Liver (tissue), 9 donors: ENCODE results near the gene PLA2G6. TPM values are rescaled to one million over a fixed set of nuclear protein-coding genes. Genes with fewer than 3 reads are reported as not detected.

Source experiments
- DNase-seq: peaks from one replicate; pipeline ENCODE4 v3.0.0-alpha.2; 2017; ENCODE audit warnings: low spot score
- H3K27ac ChIP-seq, 2 donors: one replicate each; pipeline ENCODE4 v1.7.0; 2013; ENCODE audit warnings: inconsistent platforms in 2 of 2, low read length in 2 of 2, control low read depth in 1 of 2, low read depth in 1 of 2, mild to moderate bottlenecking in 1 of 2
- H3K27me3 ChIP-seq, 4 donors: one replicate each; pipeline versions ENCODE4 v1.6.1 to v1.7.0; 2013; ENCODE audit warnings: low read length in 3 of 4, inconsistent platforms in 1 of 4, mild to moderate bottlenecking in 1 of 4, moderate library complexity in 1 of 4; ENCODE audit not compliant: control insufficient read depth in 4 of 4, insufficient read depth in 4 of 4
- H3K36me3 ChIP-seq, 4 donors: one replicate each; pipeline versions ENCODE4 v1.6.1 to v1.7.0; 2013; ENCODE audit warnings: low read length in 3 of 4, mild to moderate bottlenecking in 3 of 4, low read depth in 1 of 4, moderate library complexity in 1 of 4; ENCODE audit not compliant: control insufficient read depth in 4 of 4, insufficient read depth in 3 of 4
- H3K4me1 ChIP-seq, 4 donors: one replicate each; pipeline versions ENCODE4 v1.6.1 to v1.7.0; 2013; ENCODE audit warnings: low read length in 3 of 4, mild to moderate bottlenecking in 3 of 4, moderate library complexity in 1 of 4; ENCODE audit not compliant: control insufficient read depth in 4 of 4, insufficient read depth in 4 of 4
- H3K4me3 ChIP-seq, 3 donors: one replicate each; pipeline versions ENCODE4 v1.6.1 to v1.7.0; 2013; ENCODE audit warnings: low read length in 3 of 3, control low read depth in 1 of 3, low read depth in 1 of 3, mild to moderate bottlenecking in 1 of 3
- H3K9ac ChIP-seq, 2 donors: one replicate each; pipeline ENCODE4 v1.7.0; 2013; ENCODE audit warnings: low read length in 2 of 2, mild to moderate bottlenecking in 2 of 2, moderate library complexity in 2 of 2, control low read depth in 1 of 2, low read depth in 1 of 2
- H3K9me3 ChIP-seq, 4 donors: one replicate each; pipeline versions ENCODE4 v1.6.1 to v1.7.0; 2013; ENCODE audit warnings: low read length in 3 of 4; ENCODE audit not compliant: control insufficient read depth in 4 of 4
- EGR1 ChIP-seq, 2 donors: IDR thresholded peaks; 2 replicates each; pipeline ENCODE4 v1.6.1; 2016 to 2018; ENCODE audit warnings: antibody characterized with exemption in 2 of 2, low read depth in 2 of 2
- FOXA1 ChIP-seq: IDR thresholded peaks from 2 replicates; pipeline ENCODE4 v1.6.1; 2016; ENCODE audit warnings: antibody characterized with exemption
- FOXA2 ChIP-seq: IDR thresholded peaks from 2 replicates; pipeline ENCODE4 v1.6.1; 2016; ENCODE audit warnings: antibody characterized with exemption
- GABPA ChIP-seq, 2 donors: IDR thresholded peaks in 1 of 2; conservative IDR thresholded peaks in 1 of 2; 2 replicates each; pipeline ENCODE4 v1.6.1; 2016; ENCODE audit warnings: antibody characterized with exemption in 2 of 2, mild to moderate bottlenecking in 1 of 2, moderate library complexity in 1 of 2
- HNF4A ChIP-seq, 2 donors: conservative IDR thresholded peaks; 2 replicates each; pipeline ENCODE4 v1.6.1; 2016; ENCODE audit warnings: antibody characterized with exemption in 2 of 2, mild to moderate bottlenecking in 2 of 2
- HNF4G ChIP-seq: IDR thresholded peaks from 2 replicates; pipeline ENCODE4 v1.6.1; 2016; ENCODE audit warnings: antibody characterized with exemption
- JUND ChIP-seq, 2 donors: IDR thresholded peaks; 2 replicates each; pipeline ENCODE4 v1.6.1; 2016; ENCODE audit warnings: antibody characterized with exemption in 2 of 2
- NR2F2 ChIP-seq: IDR thresholded peaks from 2 replicates; pipeline ENCODE4 v1.6.1; 2016; ENCODE audit warnings: antibody characterized with exemption
- RAD21 ChIP-seq, 2 donors: IDR thresholded peaks; 2 replicates each; pipeline ENCODE4 v1.6.1; 2016; ENCODE audit warnings: antibody characterized with exemption in 2 of 2, mild to moderate bottlenecking in 2 of 2
- RXRA ChIP-seq, 2 donors: IDR thresholded peaks; 2 replicates each; pipeline ENCODE4 v1.6.1; 2017 to 2018; ENCODE audit warnings: antibody characterized with exemption in 2 of 2, mild to moderate bottlenecking in 1 of 2
- SP1 ChIP-seq: IDR thresholded peaks from 2 replicates; pipeline ENCODE4 v1.6.1; 2018; ENCODE audit warnings: antibody characterized with exemption, mild to moderate bottlenecking
- TAF1 ChIP-seq: conservative IDR thresholded peaks from 2 replicates; pipeline ENCODE4 v1.6.1; 2016; ENCODE audit warnings: antibody characterized with exemption, mild to moderate bottlenecking
- WGBS: extraction: QIAGEN DNeasy Blood & Tissue Kit; methylation state at CpG from one replicate; pipeline ENCODE4 v1.1.7; 2013; 5-methylcytosine and 5-hydroxymethylcytosine counted together
- polyA plus RNA-seq, 2 donors: library from polyadenylated mRNA; stranded (reverse) in 1 of 2; unstranded in 1 of 2; fragments of 200-250 nt in 1 of 2; fragments of >200 nt in 1 of 2; fragmentation: Nextera tagmentation in 1 of 2; extraction: Ambion mirVana in 1 of 2; gene quantifications; one replicate each; pipeline versions ENCODE4 v1.2.1 to v1.2.3, GENCODE V29; 2013 to 2015
- total RNA-seq, 2 donors: library from RNA; depleted of rRNA; stranded (reverse); fragments of >200 nt; gene quantifications; one replicate each; pipeline ENCODE4 v1.2.3, GENCODE V29; 2014
- TF ChIP-seq, protein P1 (sequence below): IDR thresholded peaks from 2 replicates; pipeline ENCODE4 v1.6.1; 2016; ENCODE audit warnings: antibody characterized with exemption
- TF ChIP-seq, protein P2 (sequence below): IDR thresholded peaks from 2 replicates; pipeline ENCODE4 v1.6.1; 2016; ENCODE audit warnings: antibody characterized with exemption
- TF ChIP-seq, protein P3 (sequence below): fragments of 150-350 bp; IDR thresholded peaks from 2 replicates; pipeline ENCODE4 v1.5.1; 2017; ENCODE audit warnings: improper control_type of control experiment, low read depth, low read length; ENCODE audit not compliant: missing input control
- TF ChIP-seq, protein P4 (sequence below): IDR thresholded peaks from 2 replicates; pipeline ENCODE4 v1.6.1; 2016; ENCODE audit warnings: antibody characterized with exemption, mild to moderate bottlenecking
- TF ChIP-seq, protein P5 (sequence below): IDR thresholded peaks from 2 replicates; pipeline ENCODE4 v1.6.1; 2016; ENCODE audit warnings: antibody characterized with exemption
- donor health status: healthy.
- donor health status: healthy.
- donor health status: healthy.
- donor health status: healthy.
- donor health status: healthy.

PLA2G6 gene
- total and polyA plus RNA-seq, 4 donors: 5.7 to 9.0 (median 7.2) TPM

DNA sequence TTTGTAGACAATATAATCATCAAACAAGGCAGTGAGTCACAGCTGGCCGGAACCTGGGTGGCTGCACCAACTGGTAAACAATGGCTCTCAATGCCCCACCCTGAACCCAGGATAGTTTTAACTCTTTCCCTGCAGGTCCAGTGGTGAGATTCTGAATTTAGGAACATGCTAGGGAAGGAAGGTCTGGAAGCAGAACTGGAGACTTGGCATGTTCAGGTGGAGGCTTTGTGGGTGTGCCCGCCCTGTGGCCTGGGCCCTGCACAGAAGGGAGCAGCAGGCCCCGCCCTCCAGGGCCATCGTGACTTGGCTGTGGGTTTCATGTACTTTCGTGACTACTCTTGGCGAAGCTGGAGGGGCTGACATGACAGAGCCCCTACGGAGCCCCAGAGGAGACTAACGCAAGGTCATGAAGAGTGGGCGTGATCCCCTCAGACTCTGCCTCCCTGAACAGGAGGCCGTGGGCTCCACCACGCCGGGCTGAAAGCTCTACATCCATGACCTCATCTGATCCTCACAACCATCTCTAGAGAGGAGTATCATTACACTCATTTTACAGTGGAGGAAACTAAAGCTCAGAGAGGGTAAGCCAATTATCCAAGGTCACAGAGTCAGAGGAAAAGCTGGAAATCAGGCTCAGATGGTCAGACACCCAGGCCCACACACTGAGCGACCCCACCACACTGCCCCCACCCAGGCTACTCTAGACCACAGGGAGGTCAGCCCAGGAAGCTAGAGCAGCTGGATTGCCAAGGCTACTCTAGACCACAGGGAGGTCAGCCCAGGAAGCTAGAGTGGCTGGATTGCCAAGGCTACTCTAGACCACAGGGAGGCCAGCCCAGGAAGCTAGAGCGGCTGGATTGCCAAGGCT, 47.5 kb upstream of the PLA2G6 start:
- Histone ChIP-seq H3K36me3 (peaks cover 0 to 9% (median 3%) of the 10 kb centered on the region in 4 donors), H3K9me3 (no peaks in the 10 kb centered on the region), H3K27me3 (no peaks in the 10 kb centered on the region), H3K9ac (no peak overlapping the region), H3K4me1 (peaks cover 0 to 3% (median 0%) of the 10 kb centered on the region in 4 donors), H3K27ac (no peak overlapping the region), H3K4me3 (no peak overlapping the region)
- WGBS: 82% methylated on average over 14 of the region's 14 CpGs
- no peak for DNase-seq
- TF ChIP-seq, protein P1, sequence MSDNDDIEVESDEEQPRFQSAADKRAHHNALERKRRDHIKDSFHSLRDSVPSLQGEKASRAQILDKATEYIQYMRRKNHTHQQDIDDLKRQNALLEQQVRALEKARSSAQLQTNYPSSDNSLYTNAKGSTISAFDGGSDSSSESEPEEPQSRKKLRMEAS: no peak
- TF ChIP-seq JUND (IDR thresholded peaks at IDR 0.05) (no peak), HNF4G (no peak), SP1 (no peak), FOXA1 (no peak), RAD21 (IDR thresholded peaks at IDR 0.05) (no peak), RXRA (IDR thresholded peaks at IDR 0.05) (no peak), EGR1 (IDR thresholded peaks at IDR 0.05; ENCODE audit: low read depth in 2 of 2) (no peak), HNF4A (conservative IDR thresholded peaks at IDR 0.05) (no peak), FOXA2 (no peak), TAF1 (no peak), NR2F2 (no peak)
- TF ChIP-seq, protein P2, sequence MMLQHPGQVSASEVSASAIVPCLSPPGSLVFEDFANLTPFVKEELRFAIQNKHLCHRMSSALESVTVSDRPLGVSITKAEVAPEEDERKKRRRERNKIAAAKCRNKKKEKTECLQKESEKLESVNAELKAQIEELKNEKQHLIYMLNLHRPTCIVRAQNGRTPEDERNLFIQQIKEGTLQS: no peak
- TF ChIP-seq, protein P3, sequence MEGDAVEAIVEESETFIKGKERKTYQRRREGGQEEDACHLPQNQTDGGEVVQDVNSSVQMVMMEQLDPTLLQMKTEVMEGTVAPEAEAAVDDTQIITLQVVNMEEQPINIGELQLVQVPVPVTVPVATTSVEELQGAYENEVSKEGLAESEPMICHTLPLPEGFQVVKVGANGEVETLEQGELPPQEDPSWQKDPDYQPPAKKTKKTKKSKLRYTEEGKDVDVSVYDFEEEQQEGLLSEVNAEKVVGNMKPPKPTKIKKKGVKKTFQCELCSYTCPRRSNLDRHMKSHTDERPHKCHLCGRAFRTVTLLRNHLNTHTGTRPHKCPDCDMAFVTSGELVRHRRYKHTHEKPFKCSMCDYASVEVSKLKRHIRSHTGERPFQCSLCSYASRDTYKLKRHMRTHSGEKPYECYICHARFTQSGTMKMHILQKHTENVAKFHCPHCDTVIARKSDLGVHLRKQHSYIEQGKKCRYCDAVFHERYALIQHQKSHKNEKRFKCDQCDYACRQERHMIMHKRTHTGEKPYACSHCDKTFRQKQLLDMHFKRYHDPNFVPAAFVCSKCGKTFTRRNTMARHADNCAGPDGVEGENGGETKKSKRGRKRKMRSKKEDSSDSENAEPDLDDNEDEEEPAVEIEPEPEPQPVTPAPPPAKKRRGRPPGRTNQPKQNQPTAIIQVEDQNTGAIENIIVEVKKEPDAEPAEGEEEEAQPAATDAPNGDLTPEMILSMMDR: no peak
- TF ChIP-seq, protein P4, sequence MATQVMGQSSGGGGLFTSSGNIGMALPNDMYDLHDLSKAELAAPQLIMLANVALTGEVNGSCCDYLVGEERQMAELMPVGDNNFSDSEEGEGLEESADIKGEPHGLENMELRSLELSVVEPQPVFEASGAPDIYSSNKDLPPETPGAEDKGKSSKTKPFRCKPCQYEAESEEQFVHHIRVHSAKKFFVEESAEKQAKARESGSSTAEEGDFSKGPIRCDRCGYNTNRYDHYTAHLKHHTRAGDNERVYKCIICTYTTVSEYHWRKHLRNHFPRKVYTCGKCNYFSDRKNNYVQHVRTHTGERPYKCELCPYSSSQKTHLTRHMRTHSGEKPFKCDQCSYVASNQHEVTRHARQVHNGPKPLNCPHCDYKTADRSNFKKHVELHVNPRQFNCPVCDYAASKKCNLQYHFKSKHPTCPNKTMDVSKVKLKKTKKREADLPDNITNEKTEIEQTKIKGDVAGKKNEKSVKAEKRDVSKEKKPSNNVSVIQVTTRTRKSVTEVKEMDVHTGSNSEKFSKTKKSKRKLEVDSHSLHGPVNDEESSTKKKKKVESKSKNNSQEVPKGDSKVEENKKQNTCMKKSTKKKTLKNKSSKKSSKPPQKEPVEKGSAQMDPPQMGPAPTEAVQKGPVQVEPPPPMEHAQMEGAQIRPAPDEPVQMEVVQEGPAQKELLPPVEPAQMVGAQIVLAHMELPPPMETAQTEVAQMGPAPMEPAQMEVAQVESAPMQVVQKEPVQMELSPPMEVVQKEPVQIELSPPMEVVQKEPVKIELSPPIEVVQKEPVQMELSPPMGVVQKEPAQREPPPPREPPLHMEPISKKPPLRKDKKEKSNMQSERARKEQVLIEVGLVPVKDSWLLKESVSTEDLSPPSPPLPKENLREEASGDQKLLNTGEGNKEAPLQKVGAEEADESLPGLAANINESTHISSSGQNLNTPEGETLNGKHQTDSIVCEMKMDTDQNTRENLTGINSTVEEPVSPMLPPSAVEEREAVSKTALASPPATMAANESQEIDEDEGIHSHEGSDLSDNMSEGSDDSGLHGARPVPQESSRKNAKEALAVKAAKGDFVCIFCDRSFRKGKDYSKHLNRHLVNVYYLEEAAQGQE: no peak

DNA sequence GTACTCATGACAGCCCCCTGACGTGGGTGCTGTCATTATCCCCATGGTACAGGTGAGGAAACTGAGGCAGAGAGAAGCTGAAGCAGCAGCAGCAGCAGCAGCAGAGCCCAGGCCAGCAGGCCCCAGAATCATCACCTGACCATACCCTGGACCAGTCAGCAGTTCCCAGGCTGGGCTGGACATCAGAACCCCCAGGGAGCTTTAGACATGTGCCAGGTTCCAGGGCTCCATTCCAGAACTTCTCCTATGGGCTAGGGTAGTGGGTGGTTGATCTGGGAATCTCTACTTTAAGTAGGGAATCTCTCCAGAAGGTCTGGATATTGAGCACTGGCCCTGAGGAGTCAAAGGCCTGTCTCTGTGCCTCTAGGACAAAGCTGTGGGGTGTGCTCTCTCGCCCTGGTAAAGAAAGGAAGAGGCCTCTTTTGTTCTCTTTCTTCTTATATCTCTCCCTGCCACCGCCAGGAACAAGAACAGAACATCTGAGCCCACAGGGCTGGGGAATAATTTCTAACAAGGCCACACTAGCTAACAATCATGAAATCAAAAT, 46.8 kb upstream of the PLA2G6 start:
- peaks cover 0 to 9% (median 3%) of the 10 kb centered on the region in 4 donors for H3K36me3 ChIP-seq
- no peaks in the 10 kb centered on the region for H3K9me3 ChIP-seq
- H3K4me3 ChIP-seq: no peak overlapping the region
- TF ChIP-seq RXRA (IDR thresholded peaks at IDR 0.05) (no peak), SP1 (no peak), NR2F2 (no peak), JUND (IDR thresholded peaks at IDR 0.05) (no peak), FOXA1 (no peak), GABPA (IDR thresholded peaks at IDR 0.05 in 1 of 2, conservative IDR thresholded peaks at IDR 0.05 in 1 of 2) (no peak), HNF4A (conservative IDR thresholded peaks at IDR 0.05) (no peak), HNF4G (no peak), EGR1 (IDR thresholded peaks at IDR 0.05; ENCODE audit: low read depth in 2 of 2) (no peak)
- TF ChIP-seq, protein P5, sequence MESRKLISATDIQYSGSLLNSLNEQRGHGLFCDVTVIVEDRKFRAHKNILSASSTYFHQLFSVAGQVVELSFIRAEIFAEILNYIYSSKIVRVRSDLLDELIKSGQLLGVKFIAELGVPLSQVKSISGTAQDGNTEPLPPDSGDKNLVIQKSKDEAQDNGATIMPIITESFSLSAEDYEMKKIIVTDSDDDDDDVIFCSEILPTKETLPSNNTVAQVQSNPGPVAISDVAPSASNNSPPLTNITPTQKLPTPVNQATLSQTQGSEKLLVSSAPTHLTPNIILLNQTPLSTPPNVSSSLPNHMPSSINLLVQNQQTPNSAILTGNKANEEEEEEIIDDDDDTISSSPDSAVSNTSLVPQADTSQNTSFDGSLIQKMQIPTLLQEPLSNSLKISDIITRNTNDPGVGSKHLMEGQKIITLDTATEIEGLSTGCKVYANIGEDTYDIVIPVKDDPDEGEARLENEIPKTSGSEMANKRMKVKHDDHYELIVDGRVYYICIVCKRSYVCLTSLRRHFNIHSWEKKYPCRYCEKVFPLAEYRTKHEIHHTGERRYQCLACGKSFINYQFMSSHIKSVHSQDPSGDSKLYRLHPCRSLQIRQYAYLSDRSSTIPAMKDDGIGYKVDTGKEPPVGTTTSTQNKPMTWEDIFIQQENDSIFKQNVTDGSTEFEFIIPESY: no peak
- TF ChIP-seq, protein P1: no peak
- TF ChIP-seq, protein P2: no peak
- TF ChIP-seq, protein P4: no peak

More for the DNA sequence above, 46.8 kb upstream of the PLA2G6 start:
- DNase-seq: no peak
- WGBS: 84% methylated on average over 3 of the region's 3 CpGs
- H3K4me1 ChIP-seq: peaks cover 0 to 3% (median 0%) of the 10 kb centered on the region in 4 donors
- no peak overlapping the region for H3K9ac ChIP-seq
- no peaks in the 10 kb centered on the region for H3K27me3 ChIP-seq
- H3K27ac ChIP-seq: no peak overlapping the region
